Measurements from ENCODE around the gene PPP6R2.

PPP6R2 gene

GRCh38 chr22:50456466-50457234 is 113.5 kb downstream of the PPP6R2 start:
- Histone ChIP-seq H3K9ac (ENCODE audit: low read depth, low read length) (no peak overlapping the region), H3K27me3 (ENCODE audit: control insufficient read depth, insufficient read depth, low read length) (no peaks in the 10 kb centered on the region), H3K36me3 (ENCODE audit: control insufficient read depth, insufficient read depth, low read length) (peaks cover 70% of the 10 kb centered on the region), H3K4me1 (ENCODE audit: control insufficient read depth, insufficient read depth, low read length) (no peaks in the 10 kb centered on the region), H3K9me3 (ENCODE audit: control insufficient read depth, insufficient read depth, low read length) (no peaks in the 10 kb centered on the region), H3K4me3 (ENCODE audit: low read depth, low read length) (no peak overlapping the region)

DNA sequence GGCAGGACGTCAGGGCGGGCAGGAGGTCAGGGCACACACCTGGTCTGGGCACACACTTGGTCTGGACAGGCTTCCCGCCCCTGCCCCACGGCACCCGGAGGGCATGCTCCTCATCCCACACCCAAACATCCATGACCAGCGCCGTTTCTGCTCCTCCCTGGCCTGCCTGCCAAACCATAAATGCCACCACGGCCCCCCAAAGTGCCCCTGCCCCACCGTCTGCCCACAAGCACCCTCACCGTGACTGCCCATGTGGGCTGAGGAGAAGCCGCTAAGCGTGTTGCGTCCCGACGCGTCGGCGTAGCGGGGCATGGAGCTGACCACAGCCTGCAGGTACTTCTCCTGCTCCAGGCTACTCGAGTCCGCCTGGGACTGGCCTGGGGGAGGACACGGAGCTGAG is 115.9 kb downstream of the PPP6R2 start:
- Histone ChIP-seq H3K27me3 (ENCODE audit: control insufficient read depth, insufficient read depth, low read length) (no peaks in the 10 kb centered on the region), H3K36me3 (ENCODE audit: control insufficient read depth, insufficient read depth, low read length) (peaks cover 87% of the 10 kb centered on the region), H3K9ac (ENCODE audit: low read depth, low read length) (no peak overlapping the region), H3K4me3 (ENCODE audit: low read depth, low read length) (no peak overlapping the region), H3K9me3 (ENCODE audit: control insufficient read depth, insufficient read depth, low read length) (no peaks in the 10 kb centered on the region), H3K4me1 (ENCODE audit: control insufficient read depth, insufficient read depth, low read length) (no peaks in the 10 kb centered on the region)

GRCh38 chr22:50459496-50460140 is 116.5 kb downstream of the PPP6R2 start:
- Histone ChIP-seq H3K9me3 (ENCODE audit: control insufficient read depth, insufficient read depth, low read length) (no peaks in the 10 kb centered on the region), H3K36me3 (ENCODE audit: control insufficient read depth, insufficient read depth, low read length) (peaks cover 87% of the 10 kb centered on the region), H3K27me3 (ENCODE audit: control insufficient read depth, insufficient read depth, low read length) (no peaks in the 10 kb centered on the region), H3K4me3 (ENCODE audit: low read depth, low read length) (no peak overlapping the region), H3K4me1 (ENCODE audit: control insufficient read depth, insufficient read depth, low read length) (no peaks in the 10 kb centered on the region), H3K9ac (ENCODE audit: low read depth, low read length) (no peak overlapping the region)

DNA sequence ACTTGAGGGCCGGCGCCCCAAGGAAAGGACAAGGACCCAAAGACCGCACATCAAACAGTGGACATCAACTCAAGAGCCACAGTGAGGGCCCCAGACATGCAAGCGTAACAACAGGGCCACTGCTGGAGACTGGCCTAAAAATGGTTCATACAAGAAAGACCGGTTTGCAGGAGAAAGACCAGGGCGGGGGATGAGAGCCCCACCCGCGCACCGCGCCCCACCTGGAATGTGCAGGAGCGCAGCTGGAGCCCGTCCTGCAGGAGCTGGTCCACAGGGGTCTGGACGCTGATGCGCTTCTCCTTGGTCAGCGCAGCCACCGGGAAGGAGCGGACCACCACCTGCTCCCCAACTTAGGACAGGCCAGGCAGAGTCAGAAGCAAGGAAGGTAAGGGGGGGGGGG is 117.8 kb downstream of the PPP6R2 start:
- peaks cover 87% of the 10 kb centered on the region for H3K36me3 ChIP-seq (ENCODE audit: control insufficient read depth, insufficient read depth, low read length)
- no peak overlapping the region for H3K9ac ChIP-seq (ENCODE audit: low read depth, low read length)
- no peak overlapping the region for H3K4me3 ChIP-seq (ENCODE audit: low read depth, low read length)
- H3K9me3 ChIP-seq (ENCODE audit: control insufficient read depth, insufficient read depth, low read length): no peaks in the 10 kb centered on the region
- no peaks in the 10 kb centered on the region for H3K4me1 ChIP-seq (ENCODE audit: control insufficient read depth, insufficient read depth, low read length)
- H3K27me3 ChIP-seq (ENCODE audit: control insufficient read depth, insufficient read depth, low read length): no peaks in the 10 kb centered on the region

GRCh38 chr22:50461536-50461935 is 118.4 kb downstream of the PPP6R2 start:
- Histone ChIP-seq H3K36me3 (ENCODE audit: control insufficient read depth, insufficient read depth, low read length) (peaks cover 90% of the 10 kb centered on the region), H3K27me3 (ENCODE audit: control insufficient read depth, insufficient read depth, low read length) (no peaks in the 10 kb centered on the region), H3K4me3 (ENCODE audit: low read depth, low read length) (no peak overlapping the region), H3K9ac (ENCODE audit: low read depth, low read length) (no peak overlapping the region), H3K9me3 (ENCODE audit: control insufficient read depth, insufficient read depth, low read length) (no peaks in the 10 kb centered on the region), H3K4me1 (ENCODE audit: control insufficient read depth, insufficient read depth, low read length) (no peaks in the 10 kb centered on the region)

GRCh38 chr22:50461979-50462540 is 118.9 kb downstream of the PPP6R2 start:
- peaks cover 90% of the 10 kb centered on the region for H3K36me3 ChIP-seq (ENCODE audit: control insufficient read depth, insufficient read depth, low read length)
- no peak overlapping the region for H3K9ac ChIP-seq (ENCODE audit: low read depth, low read length)
- H3K27me3 ChIP-seq (ENCODE audit: control insufficient read depth, insufficient read depth, low read length): no peaks in the 10 kb centered on the region
- H3K4me1 ChIP-seq (ENCODE audit: control insufficient read depth, insufficient read depth, low read length): no peaks in the 10 kb centered on the region
- no peaks in the 10 kb centered on the region for H3K9me3 ChIP-seq (ENCODE audit: control insufficient read depth, insufficient read depth, low read length)
- no peak overlapping the region for H3K4me3 ChIP-seq (ENCODE audit: low read depth, low read length)

DNA sequence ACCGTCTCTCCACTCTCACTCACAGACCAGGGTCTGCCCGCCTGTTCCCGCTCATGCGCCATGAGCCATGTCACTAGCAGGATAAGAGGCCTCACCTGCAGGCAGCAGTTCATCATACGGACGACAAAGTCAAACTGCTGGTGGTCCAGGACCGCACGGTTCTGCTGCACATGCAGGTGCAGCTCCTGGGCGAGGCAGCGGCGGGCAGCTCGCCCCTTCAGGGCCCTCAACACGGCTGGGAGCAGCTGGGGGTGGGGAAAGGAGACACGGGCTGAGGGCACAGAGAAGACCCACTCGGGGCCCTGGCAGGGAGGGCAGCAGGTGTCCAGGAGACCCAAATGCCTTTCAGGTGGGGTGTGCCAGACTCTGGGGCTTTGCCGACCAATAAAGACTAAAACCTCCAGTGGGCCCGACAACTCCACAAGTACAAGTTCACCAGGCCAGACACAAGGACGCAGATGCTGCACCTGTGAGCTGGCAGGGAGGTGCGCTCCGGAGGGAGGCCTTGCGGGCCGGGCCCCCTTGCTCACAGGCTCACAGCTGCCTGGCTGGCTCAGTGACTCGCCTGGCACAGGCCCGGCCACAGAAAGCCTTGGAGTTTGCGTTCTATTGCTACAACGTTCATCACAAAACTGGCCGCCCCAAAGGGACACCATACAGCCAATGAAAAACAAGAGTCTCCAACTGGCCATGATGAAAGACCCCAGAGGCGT is 120.2 kb downstream of the PPP6R2 start:
- Histone ChIP-seq H3K9me3 (ENCODE audit: control insufficient read depth, insufficient read depth, low read length) (no peaks in the 10 kb centered on the region), H3K36me3 (ENCODE audit: control insufficient read depth, insufficient read depth, low read length) (peaks cover 90% of the 10 kb centered on the region), H3K4me3 (ENCODE audit: low read depth, low read length) (no peak overlapping the region), H3K27me3 (ENCODE audit: control insufficient read depth, insufficient read depth, low read length) (no peaks in the 10 kb centered on the region), H3K4me1 (ENCODE audit: control insufficient read depth, insufficient read depth, low read length) (no peaks in the 10 kb centered on the region), H3K9ac (ENCODE audit: low read depth, low read length) (no peak overlapping the region)

GRCh38 chr22:50464451-50464850 is 121.3 kb downstream of the PPP6R2 start:
- Histone ChIP-seq H3K4me1 (ENCODE audit: control insufficient read depth, insufficient read depth, low read length) (no peaks in the 10 kb centered on the region), H3K9ac (ENCODE audit: low read depth, low read length) (no peak overlapping the region), H3K9me3 (ENCODE audit: control insufficient read depth, insufficient read depth, low read length) (no peaks in the 10 kb centered on the region), H3K4me3 (ENCODE audit: low read depth, low read length) (no peak overlapping the region), H3K36me3 (ENCODE audit: control insufficient read depth, insufficient read depth, low read length) (peaks cover 79% of the 10 kb centered on the region), H3K27me3 (ENCODE audit: control insufficient read depth, insufficient read depth, low read length) (no peaks in the 10 kb centered on the region)

GRCh38 chr22:50465066-50465930 is 122.2 kb downstream of the PPP6R2 start:
- H3K4me3 ChIP-seq (ENCODE audit: low read depth, low read length): no peak overlapping the region
- H3K27me3 ChIP-seq (ENCODE audit: control insufficient read depth, insufficient read depth, low read length): no peaks in the 10 kb centered on the region
- H3K9ac ChIP-seq (ENCODE audit: low read depth, low read length): no peak overlapping the region
- no peaks in the 10 kb centered on the region for H3K9me3 ChIP-seq (ENCODE audit: control insufficient read depth, insufficient read depth, low read length)
- H3K4me1 ChIP-seq (ENCODE audit: control insufficient read depth, insufficient read depth, low read length): peaks cover 6% of the 10 kb centered on the region
- H3K36me3 ChIP-seq (ENCODE audit: control insufficient read depth, insufficient read depth, low read length): peaks cover 72% of the 10 kb centered on the region

DNA sequence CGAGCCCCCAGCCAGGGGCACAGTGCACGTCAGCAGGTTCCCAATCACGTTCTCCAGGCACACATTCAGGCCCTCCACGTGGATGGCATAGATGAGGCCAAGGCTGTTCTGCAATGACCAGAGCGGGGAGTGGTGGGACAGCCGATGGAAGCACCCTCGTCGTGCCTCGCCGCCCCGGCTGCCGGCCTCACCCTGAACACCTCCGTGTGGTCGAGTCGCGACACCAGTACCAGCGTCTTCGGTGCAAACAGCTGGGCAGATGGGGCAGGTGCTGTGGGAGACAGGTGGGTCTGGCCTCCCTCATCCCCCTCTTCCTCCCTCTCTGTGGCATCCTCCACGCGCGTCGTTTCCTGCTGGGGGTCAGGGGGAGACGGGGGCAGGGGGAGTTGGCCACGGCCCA is 124.2 kb downstream of the PPP6R2 start:
- Histone ChIP-seq H3K9me3 (ENCODE audit: control insufficient read depth, insufficient read depth, low read length) (no peaks in the 10 kb centered on the region), H3K4me1 (ENCODE audit: control insufficient read depth, insufficient read depth, low read length) (peaks cover 8% of the 10 kb centered on the region), H3K9ac (ENCODE audit: low read depth, low read length) (no peak overlapping the region), H3K27me3 (ENCODE audit: control insufficient read depth, insufficient read depth, low read length) (no peaks in the 10 kb centered on the region), H3K4me3 (ENCODE audit: low read depth, low read length) (no peak overlapping the region), H3K36me3 (ENCODE audit: control insufficient read depth, insufficient read depth, low read length) (peaks cover 60% of the 10 kb centered on the region)

DNA sequence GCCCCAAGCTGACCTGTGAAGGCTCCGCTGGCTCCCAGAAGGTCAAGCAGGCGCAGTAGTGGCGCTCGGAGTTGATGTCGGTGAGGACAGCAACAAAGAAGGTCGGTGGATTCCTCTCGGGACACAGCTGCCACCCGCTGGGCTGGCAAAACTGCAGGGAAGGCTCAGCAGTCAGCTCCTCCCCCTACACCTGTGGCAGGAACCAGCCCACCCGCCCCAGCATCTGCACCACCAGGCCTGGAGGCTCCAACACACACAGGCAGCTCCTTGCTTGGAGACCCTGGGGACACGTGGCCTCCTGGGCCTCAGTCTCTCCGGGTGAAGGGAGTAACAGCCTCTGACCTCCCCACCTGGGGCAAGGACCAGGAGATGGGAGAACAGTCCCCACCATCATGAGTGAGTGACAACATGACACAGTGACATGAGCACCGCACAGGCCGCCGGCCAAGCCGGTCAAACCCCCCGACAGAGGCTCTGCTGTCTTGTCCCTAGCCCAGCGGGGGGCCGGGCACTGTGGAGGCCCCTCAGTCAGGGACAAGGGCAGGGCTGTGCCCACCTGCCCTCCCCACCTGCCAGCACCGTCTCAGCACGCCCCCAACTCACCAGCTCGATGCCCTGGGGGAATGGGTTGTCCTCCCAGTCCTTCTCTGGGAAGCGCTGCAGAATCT is 124.8 kb downstream of the PPP6R2 start:
- H3K4me3 ChIP-seq (ENCODE audit: low read depth, low read length): no peak overlapping the region
- peaks cover 62% of the 10 kb centered on the region for H3K36me3 ChIP-seq (ENCODE audit: control insufficient read depth, insufficient read depth, low read length)
- no peaks in the 10 kb centered on the region for H3K9me3 ChIP-seq (ENCODE audit: control insufficient read depth, insufficient read depth, low read length)
- H3K4me1 ChIP-seq (ENCODE audit: control insufficient read depth, insufficient read depth, low read length): peaks cover 8% of the 10 kb centered on the region
- no peak overlapping the region for H3K9ac ChIP-seq (ENCODE audit: low read depth, low read length)
- H3K27me3 ChIP-seq (ENCODE audit: control insufficient read depth, insufficient read depth, low read length): no peaks in the 10 kb centered on the region

Measured in iPS-15b (cell line).